ENCODE measurements around the gene TASL. TPM values are rescaled to one million over a fixed set of nuclear protein-coding genes. Genes with fewer than 3 reads are reported as not detected.

Gene TASL
- total and polyA plus RNA-seq, 2 experiments from 2014 or later, result 0.30 TPM; not detected in 1

GRCh38 chrX:30615229-30615628 is 37.7 kb upstream of the TASL start:
- 61% methylated on average over 4 of the region's 4 CpGs for WGBS (ENCODE audit: low lambda C conversion rate, missing lambda C conversion rate)
- H3K27ac ChIP-seq, result no peak overlapping the region

GRCh38 chrX:30613721-30614120 is 36.2 kb upstream of the TASL start:
- Histone ChIP-seq H3K27ac (no peak overlapping the region), H3K4me3 (no peak overlapping the region), H3K36me3 (replicated peaks; ENCODE audit: insufficient read depth, low read depth) (no peaks in the 10 kb centered on the region), H2AFZ (no peak overlapping the region), H3K4me1 (ENCODE audit: insufficient read depth) (no peaks in the 10 kb centered on the region), H3K27me3 (no peaks in the 10 kb centered on the region), H4K20me1 (ENCODE audit: insufficient read depth, poor library complexity, severe bottlenecking) (no peaks in the 10 kb centered on the region), H3K9me2 (replicated peaks; ENCODE audit: insufficient read depth) (no peaks in the 10 kb centered on the region), H3K79me2 (no peaks in the 10 kb centered on the region), H3K4me2 (no peak overlapping the region), H3K9me3 (ENCODE audit: low read depth) (no peaks in the 10 kb centered on the region)
- TF ChIP-seq CTCF (IDR thresholded peaks at IDR 0.05; ENCODE audit: poor library complexity) (no peak), EZH2phosphoT487 (IDR thresholded peaks at IDR 0.05; ENCODE audit: low read depth, severe bottlenecking, unreplicated experiment) (no peak), EZH2 (IDR thresholded peaks at IDR 0.05; ENCODE audit: borderline replicate concordance) (no peak)
- WGBS (ENCODE audit: low lambda C conversion rate, missing lambda C conversion rate), result 71% methylated on average over 5 of the region's 5 CpGs
- no peak for DNase-seq (ENCODE audit: low spot score)

More at GRCh38 chrX:30615229-30615628, 37.7 kb upstream of the TASL start:
- Histone ChIP-seq H3K4me2 (no peak overlapping the region), H3K9me3 (ENCODE audit: low read depth) (no peaks in the 10 kb centered on the region), H3K36me3 (replicated peaks; ENCODE audit: insufficient read depth, low read depth) (no peaks in the 10 kb centered on the region), H3K4me1 (ENCODE audit: insufficient read depth) (no peaks in the 10 kb centered on the region), H3K79me2 (no peaks in the 10 kb centered on the region), H3K9me2 (replicated peaks; ENCODE audit: insufficient read depth) (no peaks in the 10 kb centered on the region), H3K27me3 (no peaks in the 10 kb centered on the region), H3K4me3 (no peak overlapping the region), H4K20me1 (ENCODE audit: insufficient read depth, poor library complexity, severe bottlenecking) (no peaks in the 10 kb centered on the region), H2AFZ (no peak overlapping the region)
- no peak for TF ChIP-seq CTCF (IDR thresholded peaks at IDR 0.05; ENCODE audit: poor library complexity)
- no peak for TF ChIP-seq EZH2phosphoT487 (IDR thresholded peaks at IDR 0.05; ENCODE audit: low read depth, severe bottlenecking, unreplicated experiment)
- TF ChIP-seq EZH2 (IDR thresholded peaks at IDR 0.05; ENCODE audit: borderline replicate concordance), result no peak
- DNase-seq (ENCODE audit: low spot score), result no peak

GRCh38 chrX:30612250-30612655 is 34.7 kb upstream of the TASL start:
- H2AFZ ChIP-seq, result no peak overlapping the region
- H3K27ac ChIP-seq, result no peak overlapping the region
- H3K9me3 ChIP-seq (ENCODE audit: low read depth), result no peaks in the 10 kb centered on the region
- H3K9me2 ChIP-seq (replicated peaks; ENCODE audit: insufficient read depth), result no peaks in the 10 kb centered on the region
- 91% methylated on average over 6 of the region's 6 CpGs for WGBS (ENCODE audit: low lambda C conversion rate, missing lambda C conversion rate)
- no peak overlapping the region for H3K4me2 ChIP-seq
- H3K4me1 ChIP-seq (ENCODE audit: insufficient read depth), result no peaks in the 10 kb centered on the region
- H3K79me2 ChIP-seq, result no peaks in the 10 kb centered on the region
- TF ChIP-seq EZH2 (IDR thresholded peaks at IDR 0.05; ENCODE audit: borderline replicate concordance) (no peak), CTCF (IDR thresholded peaks at IDR 0.05; ENCODE audit: poor library complexity) (no peak), EZH2phosphoT487 (IDR thresholded peaks at IDR 0.05; ENCODE audit: low read depth, severe bottlenecking, unreplicated experiment) (no peak)
- H3K27me3 ChIP-seq, result no peaks in the 10 kb centered on the region
- no peak overlapping the region for H3K4me3 ChIP-seq
- DNase-seq (ENCODE audit: low spot score), result no peak
- H4K20me1 ChIP-seq (ENCODE audit: insufficient read depth, poor library complexity, severe bottlenecking), result no peaks in the 10 kb centered on the region
- H3K36me3 ChIP-seq (replicated peaks; ENCODE audit: insufficient read depth, low read depth), result no peaks in the 10 kb centered on the region

GRCh38 chrX:30610026-30610425 is 32.5 kb upstream of the TASL start:
- H3K9me3 ChIP-seq (ENCODE audit: low read depth), result no peaks in the 10 kb centered on the region
- H3K9me2 ChIP-seq (replicated peaks; ENCODE audit: insufficient read depth), result no peaks in the 10 kb centered on the region
- no peaks in the 10 kb centered on the region for H3K36me3 ChIP-seq (replicated peaks; ENCODE audit: insufficient read depth, low read depth)
- 65% methylated on average over 2 of the region's 2 CpGs for WGBS (ENCODE audit: low lambda C conversion rate, missing lambda C conversion rate)
- no peaks in the 10 kb centered on the region for H3K4me1 ChIP-seq (ENCODE audit: insufficient read depth)
- TF ChIP-seq EZH2 (IDR thresholded peaks at IDR 0.05; ENCODE audit: borderline replicate concordance), result no peak
- no peak for TF ChIP-seq CTCF (IDR thresholded peaks at IDR 0.05; ENCODE audit: poor library complexity)
- TF ChIP-seq EZH2phosphoT487 (IDR thresholded peaks at IDR 0.05; ENCODE audit: low read depth, severe bottlenecking, unreplicated experiment), result no peak
- no peaks in the 10 kb centered on the region for H3K27me3 ChIP-seq
- H4K20me1 ChIP-seq (ENCODE audit: insufficient read depth, poor library complexity, severe bottlenecking), result no peaks in the 10 kb centered on the region
- DNase-seq (ENCODE audit: low spot score), result no peak
- no peak overlapping the region for H3K4me3 ChIP-seq
- H2AFZ ChIP-seq, result no peak overlapping the region
- H3K4me2 ChIP-seq, result no peak overlapping the region
- no peaks in the 10 kb centered on the region for H3K79me2 ChIP-seq
- no peak overlapping the region for H3K27ac ChIP-seq
